ENCODE data around the gene ARMC12. TPM values are rescaled to one million over a fixed set of nuclear protein-coding genes. Genes with fewer than 3 reads are reported as not detected.
A peak's percentile ranks its signal among the peaks of the same experiment; 100 is the strongest.

The ARMC12 gene
- total and polyA plus RNA-seq, 2 of the 13 experiments (the other 11 are each of a cell fraction or from before 2014, with no cell fraction given): 1.3 TPM; not detected in 1

DNA sequence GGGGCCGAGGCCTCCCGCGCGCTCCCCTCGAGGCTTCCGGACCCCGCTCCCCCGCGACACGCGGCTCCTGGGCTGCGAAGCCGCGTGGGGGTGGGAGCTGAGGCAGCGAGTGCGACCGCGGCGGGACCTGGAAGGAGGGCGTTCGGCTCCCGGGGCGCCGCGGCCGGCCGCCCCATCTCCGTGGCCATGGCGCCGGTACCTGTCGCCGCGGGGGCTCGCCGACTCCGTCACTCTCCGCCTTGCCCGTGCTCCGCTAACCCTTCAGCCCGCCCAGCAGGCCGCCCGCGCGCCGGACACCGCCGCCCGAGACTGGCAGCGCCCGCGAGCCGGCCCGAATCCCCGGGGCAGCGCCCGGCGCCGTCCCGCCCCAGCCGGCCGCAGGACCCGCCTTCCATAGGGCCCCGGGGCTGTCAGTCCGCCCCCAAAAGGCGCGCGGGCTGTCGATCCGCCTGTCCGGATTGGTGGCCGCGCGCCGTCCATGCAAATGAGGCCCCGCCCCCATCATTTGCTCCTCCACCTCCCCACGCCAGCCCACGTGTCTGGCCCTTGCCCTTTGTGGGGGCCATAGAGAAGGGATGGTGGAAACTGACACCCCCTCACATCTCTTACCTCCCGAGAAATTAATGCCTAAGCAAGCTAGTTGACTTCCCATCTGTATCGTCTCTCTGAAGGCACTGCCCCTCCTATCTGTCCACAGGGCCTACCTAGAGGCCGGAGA, 48.1 kb upstream of the ARMC12 start, which contains the start of gene FKBP5 (continued):
- TF ChIP-seq, protein P1, sequence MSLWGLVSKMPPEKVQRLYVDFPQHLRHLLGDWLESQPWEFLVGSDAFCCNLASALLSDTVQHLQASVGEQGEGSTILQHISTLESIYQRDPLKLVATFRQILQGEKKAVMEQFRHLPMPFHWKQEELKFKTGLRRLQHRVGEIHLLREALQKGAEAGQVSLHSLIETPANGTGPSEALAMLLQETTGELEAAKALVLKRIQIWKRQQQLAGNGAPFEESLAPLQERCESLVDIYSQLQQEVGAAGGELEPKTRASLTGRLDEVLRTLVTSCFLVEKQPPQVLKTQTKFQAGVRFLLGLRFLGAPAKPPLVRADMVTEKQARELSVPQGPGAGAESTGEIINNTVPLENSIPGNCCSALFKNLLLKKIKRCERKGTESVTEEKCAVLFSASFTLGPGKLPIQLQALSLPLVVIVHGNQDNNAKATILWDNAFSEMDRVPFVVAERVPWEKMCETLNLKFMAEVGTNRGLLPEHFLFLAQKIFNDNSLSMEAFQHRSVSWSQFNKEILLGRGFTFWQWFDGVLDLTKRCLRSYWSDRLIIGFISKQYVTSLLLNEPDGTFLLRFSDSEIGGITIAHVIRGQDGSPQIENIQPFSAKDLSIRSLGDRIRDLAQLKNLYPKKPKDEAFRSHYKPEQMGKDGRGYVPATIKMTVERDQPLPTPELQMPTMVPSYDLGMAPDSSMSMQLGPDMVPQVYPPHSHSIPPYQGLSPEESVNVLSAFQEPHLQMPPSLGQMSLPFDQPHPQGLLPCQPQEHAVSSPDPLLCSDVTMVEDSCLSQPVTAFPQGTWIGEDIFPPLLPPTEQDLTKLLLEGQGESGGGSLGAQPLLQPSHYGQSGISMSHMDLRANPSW (CRISPR knock-in tag; IDR thresholded peaks at IDR 0.05; ENCODE audit: borderline replicate concordance): no peak
- TF ChIP-seq, protein P2, sequence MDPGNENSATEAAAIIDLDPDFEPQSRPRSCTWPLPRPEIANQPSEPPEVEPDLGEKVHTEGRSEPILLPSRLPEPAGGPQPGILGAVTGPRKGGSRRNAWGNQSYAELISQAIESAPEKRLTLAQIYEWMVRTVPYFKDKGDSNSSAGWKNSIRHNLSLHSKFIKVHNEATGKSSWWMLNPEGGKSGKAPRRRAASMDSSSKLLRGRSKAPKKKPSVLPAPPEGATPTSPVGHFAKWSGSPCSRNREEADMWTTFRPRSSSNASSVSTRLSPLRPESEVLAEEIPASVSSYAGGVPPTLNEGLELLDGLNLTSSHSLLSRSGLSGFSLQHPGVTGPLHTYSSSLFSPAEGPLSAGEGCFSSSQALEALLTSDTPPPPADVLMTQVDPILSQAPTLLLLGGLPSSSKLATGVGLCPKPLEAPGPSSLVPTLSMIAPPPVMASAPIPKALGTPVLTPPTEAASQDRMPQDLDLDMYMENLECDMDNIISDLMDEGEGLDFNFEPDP (CRISPR knock-in tag; conservative IDR thresholded peaks at IDR 0.05): no peak
- TF ChIP-seq, protein P3, sequence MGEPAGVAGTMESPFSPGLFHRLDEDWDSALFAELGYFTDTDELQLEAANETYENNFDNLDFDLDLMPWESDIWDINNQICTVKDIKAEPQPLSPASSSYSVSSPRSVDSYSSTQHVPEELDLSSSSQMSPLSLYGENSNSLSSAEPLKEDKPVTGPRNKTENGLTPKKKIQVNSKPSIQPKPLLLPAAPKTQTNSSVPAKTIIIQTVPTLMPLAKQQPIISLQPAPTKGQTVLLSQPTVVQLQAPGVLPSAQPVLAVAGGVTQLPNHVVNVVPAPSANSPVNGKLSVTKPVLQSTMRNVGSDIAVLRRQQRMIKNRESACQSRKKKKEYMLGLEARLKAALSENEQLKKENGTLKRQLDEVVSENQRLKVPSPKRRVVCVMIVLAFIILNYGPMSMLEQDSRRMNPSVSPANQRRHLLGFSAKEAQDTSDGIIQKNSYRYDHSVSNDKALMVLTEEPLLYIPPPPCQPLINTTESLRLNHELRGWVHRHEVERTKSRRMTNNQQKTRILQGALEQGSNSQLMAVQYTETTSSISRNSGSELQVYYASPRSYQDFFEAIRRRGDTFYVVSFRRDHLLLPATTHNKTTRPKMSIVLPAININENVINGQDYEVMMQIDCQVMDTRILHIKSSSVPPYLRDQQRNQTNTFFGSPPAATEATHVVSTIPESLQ (CRISPR knock-in tag; conservative IDR thresholded peaks at IDR 0.05): no peak
- 0 out of 2 replicates have a peak, but pooled peaks have one; percentile 53 for TF ChIP-seq PPARG (CRISPR knock-in tag; conservative IDR thresholded peaks at IDR 0.05)
- no peak for TF ChIP-seq ZNF543 (CRISPR knock-in tag; IDR thresholded peaks at IDR 0.05)
- TF ChIP-seq ISL2 (CRISPR knock-in tag; IDR thresholded peaks at IDR 0.05): peak; percentile 47; the same call in 1 of the 2 replicates
- TF ChIP-seq ZNF552 (CRISPR knock-in tag; IDR thresholded peaks at IDR 0.05; ENCODE audit: borderline replicate concordance): peak; percentile 73; the same call in 1 of the 2 replicates
- no peak for TF ChIP-seq KLF9 (CRISPR knock-in tag; IDR thresholded peaks at IDR 0.05; ENCODE audit: low read depth)
- no peak for TF ChIP-seq ZBTB1 (CRISPR knock-in tag; IDR thresholded peaks at IDR 0.05; ENCODE audit: borderline replicate concordance)
- no peak for TF ChIP-seq PLRG1 (conservative IDR thresholded peaks at IDR 0.05)
- TF ChIP-seq, protein P4, sequence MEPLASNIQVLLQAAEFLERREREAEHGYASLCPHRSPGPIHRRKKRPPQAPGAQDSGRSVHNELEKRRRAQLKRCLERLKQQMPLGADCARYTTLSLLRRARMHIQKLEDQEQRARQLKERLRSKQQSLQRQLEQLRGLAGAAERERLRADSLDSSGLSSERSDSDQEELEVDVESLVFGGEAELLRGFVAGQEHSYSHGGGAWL (CRISPR knock-in tag; IDR thresholded peaks at IDR 0.05): peak; percentile 83
- TF ChIP-seq SP1 (IDR thresholded peaks at IDR 0.05): no peak
- peak; percentile 94 for TF ChIP-seq SP1 (CRISPR knock-in tag; IDR thresholded peaks at IDR 0.05)
- no peak for TF ChIP-seq ZNF670 (CRISPR knock-in tag; IDR thresholded peaks at IDR 0.05; ENCODE audit: borderline replicate concordance)
- TF ChIP-seq YEATS2 (CRISPR knock-in tag; IDR thresholded peaks at IDR 0.05; ENCODE audit: borderline replicate concordance): peak; percentile 84
- TF ChIP-seq, protein P5, sequence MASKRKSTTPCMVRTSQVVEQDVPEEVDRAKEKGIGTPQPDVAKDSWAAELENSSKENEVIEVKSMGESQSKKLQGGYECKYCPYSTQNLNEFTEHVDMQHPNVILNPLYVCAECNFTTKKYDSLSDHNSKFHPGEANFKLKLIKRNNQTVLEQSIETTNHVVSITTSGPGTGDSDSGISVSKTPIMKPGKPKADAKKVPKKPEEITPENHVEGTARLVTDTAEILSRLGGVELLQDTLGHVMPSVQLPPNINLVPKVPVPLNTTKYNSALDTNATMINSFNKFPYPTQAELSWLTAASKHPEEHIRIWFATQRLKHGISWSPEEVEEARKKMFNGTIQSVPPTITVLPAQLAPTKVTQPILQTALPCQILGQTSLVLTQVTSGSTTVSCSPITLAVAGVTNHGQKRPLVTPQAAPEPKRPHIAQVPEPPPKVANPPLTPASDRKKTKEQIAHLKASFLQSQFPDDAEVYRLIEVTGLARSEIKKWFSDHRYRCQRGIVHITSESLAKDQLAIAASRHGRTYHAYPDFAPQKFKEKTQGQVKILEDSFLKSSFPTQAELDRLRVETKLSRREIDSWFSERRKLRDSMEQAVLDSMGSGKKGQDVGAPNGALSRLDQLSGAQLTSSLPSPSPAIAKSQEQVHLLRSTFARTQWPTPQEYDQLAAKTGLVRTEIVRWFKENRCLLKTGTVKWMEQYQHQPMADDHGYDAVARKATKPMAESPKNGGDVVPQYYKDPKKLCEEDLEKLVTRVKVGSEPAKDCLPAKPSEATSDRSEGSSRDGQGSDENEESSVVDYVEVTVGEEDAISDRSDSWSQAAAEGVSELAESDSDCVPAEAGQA (IDR thresholded peaks at IDR 0.05; ENCODE audit: low read depth): no peak; the same call in 1 of the 2 replicates
- TF ChIP-seq, protein P5 (CRISPR knock-in tag; IDR thresholded peaks at IDR 0.05; ENCODE audit: borderline replicate concordance): no peak

All from HepG2 (cell line).